Prostate gland (tissue), 2 donors: Measurements from ENCODE around the gene CCDC183.
"Not testable (repeated sequence)": the region's sequence is repeated elsewhere in the genome, so short reads cannot be mapped to it uniquely, and the experiment has no call there.

ENCODE experiments used
- CTCF ChIP-seq, 4 experiments: fragments of 200-600 bp in 2 of 4; fragments of 450-650 bp in 2 of 4; sonication (generic) in 2 of 4; IDR thresholded peaks; 1 replicate in 3 of 4; 2 replicates in 1 of 4; pipeline ENCODE4 v1.5.1; 2016 to 2019; ENCODE audit warnings: antibody characterized with exemption in 4 of 4, mild to moderate bottlenecking in 2 of 4, moderate library complexity in 2 of 4
- POLR2A ChIP-seq: fragments of 450-650 bp; IDR thresholded peaks from one replicate; pipeline ENCODE4 v1.6.1; 2016; ENCODE audit warnings: antibody characterized with exemption, mild to moderate bottlenecking

- peak; percentile 48 to 78 (median 63) for TF ChIP-seq CTCF (IDR thresholded peaks at IDR 0.05)
- TF ChIP-seq POLR2A, result not testable (repeated sequence)
Measured at GRCh38 chr9:136843801-136844740, 47.9 kb downstream of the CCDC183 start.
